Choroid plexus epithelial cell (primary cell): ENCODE results near the gene UTS2B.

ENCODE experiments used
- DNase-seq: peaks from one replicate; pipeline ENCODE4 v3.0.0-alpha.2; 2010; ENCODE audit warnings: low read depth
- H3K4me3 ChIP-seq: 2 replicates; pipeline ENCODE4 v1.5.1; 2011; ENCODE audit warnings: low read depth, mild to moderate bottlenecking, control low read depth, low read length, moderate library complexity
- TF ChIP-seq, protein P1 (sequence below): conservative IDR thresholded peaks from 2 replicates; pipeline ENCODE4 v1.5.1; 2011; ENCODE audit warnings: low read depth, mild to moderate bottlenecking, control low read depth, inconsistent platforms, low read length, moderate library complexity

UTS2B gene, protein sequence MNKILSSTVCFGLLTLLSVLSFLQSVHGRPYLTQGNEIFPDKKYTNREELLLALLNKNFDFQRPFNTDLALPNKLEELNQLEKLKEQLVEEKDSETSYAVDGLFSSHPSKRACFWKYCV

DNA sequence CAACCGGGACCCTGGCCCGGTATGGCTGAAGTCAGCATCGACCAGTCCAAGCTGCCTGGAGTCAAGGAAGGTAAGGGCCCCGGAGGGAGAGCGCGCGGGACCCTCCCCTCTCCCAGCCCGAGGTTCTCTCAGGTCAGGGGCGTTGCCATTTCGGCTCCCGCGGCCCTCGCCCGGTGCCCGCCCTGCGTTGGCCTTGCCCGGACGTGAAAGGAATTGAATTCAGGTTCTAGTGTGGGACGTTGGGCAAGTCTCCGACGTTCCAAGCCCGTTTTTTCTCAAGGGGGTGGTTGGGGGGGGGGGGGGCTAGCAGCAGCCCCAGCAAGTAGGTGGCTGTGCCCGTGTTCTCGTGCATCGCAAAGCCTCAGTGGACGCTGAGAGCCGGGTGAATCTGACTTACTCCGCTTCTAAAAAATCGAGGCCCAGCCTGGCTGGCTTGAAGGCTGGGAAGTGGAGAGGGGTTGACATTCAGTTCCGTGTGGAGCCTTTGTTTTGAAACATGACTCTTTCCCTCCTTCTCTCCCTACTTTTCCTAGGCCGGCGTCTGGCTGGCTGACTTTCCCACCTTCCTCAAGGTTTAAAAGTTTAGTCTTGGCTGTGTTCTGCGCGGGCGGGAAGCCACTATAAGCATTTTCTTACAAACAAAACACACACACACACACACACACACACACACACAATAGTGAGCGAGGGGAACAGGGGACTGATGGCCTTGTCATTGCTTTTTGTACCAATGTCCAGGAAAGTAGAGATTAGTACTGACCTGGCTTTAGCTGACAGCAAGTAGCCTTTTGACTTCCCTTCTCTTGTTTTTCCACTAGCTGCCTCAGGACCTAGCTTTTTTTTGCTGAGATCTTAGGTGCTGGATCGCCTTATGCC is at the start of gene UTS2B:
Gene UTS2B (minus strand): TSS at position 873 of the 876 bp plus-strand sequence. CDS start 48,337 bp downstream, outside the sequence.
- peak; percentile 62 for DNase-seq
- H3K4me3 ChIP-seq = peak within 1 kb of the TSS; percentile 84

DNA sequence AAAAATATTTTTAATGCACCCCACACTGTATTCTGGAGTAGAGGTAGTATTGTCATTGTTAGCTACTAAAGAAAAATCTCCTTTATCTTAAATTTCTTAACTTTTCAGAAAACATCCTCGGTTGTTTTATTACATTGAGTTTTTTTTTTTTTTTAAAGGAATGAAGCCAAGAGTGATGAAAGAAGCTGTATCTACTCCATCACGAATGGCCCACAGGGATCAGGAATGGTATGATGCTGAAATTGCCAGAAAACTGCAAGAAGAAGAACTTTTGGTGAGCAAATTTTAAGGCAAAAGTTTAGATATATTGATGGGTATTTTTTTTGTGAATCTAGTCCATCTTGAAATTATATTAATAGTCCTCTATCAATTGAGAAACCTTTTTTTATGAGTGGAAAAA is 49.7 kb upstream of the UTS2B start:
- no peak overlapping the region for H3K4me3 ChIP-seq
- TF ChIP-seq, protein P1, sequence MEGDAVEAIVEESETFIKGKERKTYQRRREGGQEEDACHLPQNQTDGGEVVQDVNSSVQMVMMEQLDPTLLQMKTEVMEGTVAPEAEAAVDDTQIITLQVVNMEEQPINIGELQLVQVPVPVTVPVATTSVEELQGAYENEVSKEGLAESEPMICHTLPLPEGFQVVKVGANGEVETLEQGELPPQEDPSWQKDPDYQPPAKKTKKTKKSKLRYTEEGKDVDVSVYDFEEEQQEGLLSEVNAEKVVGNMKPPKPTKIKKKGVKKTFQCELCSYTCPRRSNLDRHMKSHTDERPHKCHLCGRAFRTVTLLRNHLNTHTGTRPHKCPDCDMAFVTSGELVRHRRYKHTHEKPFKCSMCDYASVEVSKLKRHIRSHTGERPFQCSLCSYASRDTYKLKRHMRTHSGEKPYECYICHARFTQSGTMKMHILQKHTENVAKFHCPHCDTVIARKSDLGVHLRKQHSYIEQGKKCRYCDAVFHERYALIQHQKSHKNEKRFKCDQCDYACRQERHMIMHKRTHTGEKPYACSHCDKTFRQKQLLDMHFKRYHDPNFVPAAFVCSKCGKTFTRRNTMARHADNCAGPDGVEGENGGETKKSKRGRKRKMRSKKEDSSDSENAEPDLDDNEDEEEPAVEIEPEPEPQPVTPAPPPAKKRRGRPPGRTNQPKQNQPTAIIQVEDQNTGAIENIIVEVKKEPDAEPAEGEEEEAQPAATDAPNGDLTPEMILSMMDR = no peak
- no peak for DNase-seq

More for the DNA sequence above, at the start of gene UTS2B:
- TF ChIP-seq, protein P1 = no peak

DNA sequence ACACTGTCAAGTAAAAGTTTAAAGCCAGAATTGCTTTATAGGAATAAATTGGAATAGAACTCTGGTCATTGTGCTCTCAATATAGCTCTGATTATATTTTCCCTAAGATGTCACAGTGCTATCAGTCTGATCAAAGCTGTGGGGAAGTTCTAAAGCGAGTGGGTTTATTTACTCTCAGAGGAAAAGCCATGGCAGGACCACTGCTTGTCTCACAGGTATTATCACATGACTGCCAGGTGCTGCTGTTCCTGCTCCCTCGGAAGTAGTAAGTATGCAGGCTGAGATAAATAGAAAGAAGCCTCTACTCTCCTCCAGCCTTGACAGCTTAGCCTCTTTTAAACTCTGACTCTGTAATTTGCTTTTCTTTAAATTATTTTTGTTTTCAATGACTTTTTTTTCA is 49.1 kb upstream of the UTS2B start:
- TF ChIP-seq, protein P1 = no peak
- H3K4me3 ChIP-seq = no peak overlapping the region
- no peak for DNase-seq

DNA sequence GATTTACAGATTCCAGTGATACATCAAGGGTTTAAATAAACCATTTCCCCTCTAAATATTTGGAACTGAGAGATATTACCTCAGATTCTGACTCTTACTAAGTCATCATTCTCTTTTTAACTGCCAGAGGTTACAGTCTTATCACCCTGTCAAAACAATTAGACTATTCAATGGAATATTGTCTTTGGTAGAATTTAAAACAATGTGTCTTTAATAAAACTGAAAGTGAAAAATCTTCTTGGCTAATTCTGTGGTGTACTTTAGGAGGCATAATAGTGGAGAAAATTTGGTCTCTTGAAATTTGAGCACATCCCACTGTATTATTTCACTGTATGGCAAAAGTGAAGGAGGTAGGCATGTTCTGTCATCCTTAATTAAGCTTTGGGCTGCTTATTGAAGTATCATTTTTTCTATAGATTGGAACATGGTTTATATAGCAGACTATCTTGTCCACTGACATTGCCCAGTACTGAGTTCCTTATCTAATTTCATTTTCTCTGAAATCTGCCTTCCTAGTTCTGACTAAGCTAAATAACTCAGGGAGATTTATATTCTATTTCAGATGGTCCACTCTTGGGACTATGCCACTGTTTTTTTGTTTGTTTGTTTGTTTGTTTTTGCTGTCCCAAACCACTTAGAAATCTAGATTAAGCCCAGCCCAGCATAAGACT is 48.0 kb upstream of the UTS2B start:
- DNase-seq = no peak
- TF ChIP-seq, protein P1 = no peak
- H3K4me3 ChIP-seq = no peak overlapping the region

DNA sequence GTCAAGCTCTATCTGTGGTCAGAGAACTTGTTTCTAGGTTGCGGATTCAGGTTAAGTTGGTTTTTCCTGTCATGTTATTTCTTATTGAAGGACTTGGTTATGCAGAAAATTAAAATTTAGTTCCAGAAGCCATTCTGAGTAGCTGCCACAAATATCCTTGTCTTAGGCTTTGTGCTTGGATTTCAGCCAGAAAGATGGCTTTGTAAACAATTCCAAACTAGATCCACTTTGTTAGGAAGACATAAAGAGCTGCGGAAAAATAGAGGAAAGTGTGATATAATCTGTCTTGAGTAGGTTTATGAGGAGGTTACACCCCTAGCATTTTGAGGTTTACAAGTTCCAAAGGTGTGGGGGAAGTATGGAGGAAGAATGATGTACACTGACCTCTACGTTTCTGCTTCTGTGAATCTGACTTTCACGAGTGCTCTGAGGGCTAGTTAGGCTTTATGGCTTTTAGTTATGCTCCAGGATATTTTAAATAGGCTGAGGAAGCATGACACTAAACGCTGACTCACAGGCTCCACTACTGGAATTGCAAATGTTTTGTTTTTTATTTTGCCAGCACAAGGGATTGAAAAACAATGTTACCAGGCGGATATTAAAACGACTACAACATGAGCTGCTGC is 46.3 kb upstream of the UTS2B start:
- TF ChIP-seq, protein P1 = no peak
- H3K4me3 ChIP-seq = no peak overlapping the region

DNA sequence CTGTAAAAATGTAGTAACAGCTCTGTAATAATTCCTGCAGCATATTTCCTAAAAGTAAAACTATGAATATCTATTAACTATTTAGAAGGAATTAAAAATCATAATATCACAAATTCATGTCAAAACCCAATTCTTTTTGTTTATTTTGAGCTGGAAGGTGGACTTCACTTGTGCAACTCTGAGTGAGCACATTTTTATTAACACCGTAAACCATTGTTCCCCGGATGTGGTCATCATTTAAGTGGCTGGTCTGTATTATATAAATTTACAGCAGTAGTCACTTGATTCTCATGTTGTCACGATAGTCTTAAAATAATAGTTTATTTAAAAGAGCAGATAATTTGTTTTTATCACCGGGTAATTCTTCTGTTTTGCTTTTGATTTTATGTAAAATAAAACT is 43.0 kb upstream of the UTS2B start:
- TF ChIP-seq, protein P1 = no peak
- peak; percentile 48 for DNase-seq
- no peak overlapping the region for H3K4me3 ChIP-seq

More for the DNA sequence above, 46.3 kb upstream of the UTS2B start:
- DNase-seq = peak; percentile 83
